Hepatocyte (in vitro differentiated cells): ENCODE measurements around the gene YEATS2.

ENCODE experiments used
- CTCF ChIP-seq: fragments of 200-600 bp; sonication (generic); IDR thresholded peaks from 2 replicates; pipeline ENCODE4 v1.5.1; 2016; ENCODE audit warnings: antibody characterized with exemption, mild to moderate bottlenecking; ENCODE audit not compliant: poor library complexity
- EZH2 ChIP-seq: fragments of 200-600 bp; sonication (generic); IDR thresholded peaks from 2 replicates; pipeline ENCODE4 v1.6.1; 2016; ENCODE audit warnings: antibody characterized with exemption, mild to moderate bottlenecking, borderline replicate concordance
- EZH2phosphoT487 ChIP-seq: fragments of 200-600 bp; sonication (generic); IDR thresholded peaks from one replicate; pipeline ENCODE4 v1.6.1; 2018; ENCODE audit warnings: antibody characterized with exemption, mild to moderate bottlenecking, low read depth, moderate library complexity; ENCODE audit not compliant: unreplicated experiment, severe bottlenecking

- TF ChIP-seq CTCF = no peak
- TF ChIP-seq EZH2phosphoT487 = no peak
- no peak for TF ChIP-seq EZH2
Observed at GRCh38 chr3:183728204-183728603, 30.6 kb downstream of the YEATS2 start.
